HG02610 (cell line): ENCODE results near the gene CCK.

ENCODE experiments used
- ATAC-seq: cut with Tn5 transposase; IDR thresholded peaks from one replicate; pipeline ENCODE4 v1.9.1; 2021; ENCODE audit warnings: mild to moderate bottlenecking, moderate library complexity; ENCODE audit not compliant: unreplicated experiment

The CCK gene

GRCh38 chr3:42226470-42227425, 39.2 kb downstream of the CCK start:
- no peak for ATAC-seq

- ATAC-seq = no peak
Observed at GRCh38 chr3:42225486-42226363, 40.3 kb downstream of the CCK start.

DNA sequence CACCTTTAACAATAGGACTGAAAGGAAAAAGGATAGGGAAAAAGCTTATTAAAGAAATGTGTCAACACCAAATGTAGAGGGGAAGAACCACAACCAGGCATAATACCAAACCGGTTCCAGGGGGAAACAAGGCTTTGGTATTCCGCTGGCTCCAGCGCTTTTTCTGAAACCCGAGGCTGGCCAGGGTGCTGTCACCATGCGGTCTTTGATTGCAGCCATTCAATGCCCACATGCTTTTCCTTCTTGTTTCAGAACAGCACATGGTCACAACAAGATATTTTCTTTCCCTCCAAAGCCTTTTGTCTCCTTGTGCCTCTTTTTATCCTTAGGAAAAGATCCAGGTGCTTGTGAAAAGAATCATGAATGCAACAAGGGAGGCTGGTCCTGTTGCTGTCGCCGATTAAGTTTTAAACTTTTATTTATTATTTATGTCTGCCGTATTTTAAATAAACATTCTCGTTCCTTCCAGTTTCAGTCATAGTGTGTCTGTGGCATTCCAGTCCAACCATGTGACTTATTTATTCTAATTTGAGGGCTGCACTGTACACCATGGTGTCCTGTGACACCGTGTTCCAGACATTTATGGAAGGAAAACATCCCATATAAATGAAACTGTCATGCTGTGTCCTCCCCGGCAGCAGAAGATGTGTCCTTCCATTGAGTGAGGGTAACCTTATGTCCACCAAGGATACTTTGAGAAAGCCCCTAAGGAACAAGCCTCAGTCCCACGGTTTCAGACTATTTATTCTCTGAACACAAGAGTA, 41.1 kb downstream of the CCK start:
- no peak for ATAC-seq

DNA sequence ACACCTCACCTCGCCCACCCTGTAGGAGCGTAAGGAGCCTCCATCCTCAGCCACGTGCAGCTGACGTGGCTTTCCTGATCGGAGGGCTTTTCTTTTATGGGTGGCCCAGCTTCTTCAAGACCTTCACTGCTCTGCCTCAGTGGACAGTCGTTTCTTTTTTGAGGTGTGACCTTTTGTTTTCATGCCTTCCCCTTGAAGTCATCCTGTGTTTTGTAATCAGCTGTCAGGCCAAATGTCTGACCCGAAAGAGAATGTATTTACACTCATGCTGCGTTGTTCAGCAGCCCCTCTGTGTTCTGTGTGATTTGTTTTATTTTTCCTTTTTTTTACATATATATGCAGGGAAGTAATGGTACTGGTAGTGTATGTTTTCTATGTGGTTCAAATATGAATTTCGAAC, 41.8 kb downstream of the CCK start:
- ATAC-seq = no peak

DNA sequence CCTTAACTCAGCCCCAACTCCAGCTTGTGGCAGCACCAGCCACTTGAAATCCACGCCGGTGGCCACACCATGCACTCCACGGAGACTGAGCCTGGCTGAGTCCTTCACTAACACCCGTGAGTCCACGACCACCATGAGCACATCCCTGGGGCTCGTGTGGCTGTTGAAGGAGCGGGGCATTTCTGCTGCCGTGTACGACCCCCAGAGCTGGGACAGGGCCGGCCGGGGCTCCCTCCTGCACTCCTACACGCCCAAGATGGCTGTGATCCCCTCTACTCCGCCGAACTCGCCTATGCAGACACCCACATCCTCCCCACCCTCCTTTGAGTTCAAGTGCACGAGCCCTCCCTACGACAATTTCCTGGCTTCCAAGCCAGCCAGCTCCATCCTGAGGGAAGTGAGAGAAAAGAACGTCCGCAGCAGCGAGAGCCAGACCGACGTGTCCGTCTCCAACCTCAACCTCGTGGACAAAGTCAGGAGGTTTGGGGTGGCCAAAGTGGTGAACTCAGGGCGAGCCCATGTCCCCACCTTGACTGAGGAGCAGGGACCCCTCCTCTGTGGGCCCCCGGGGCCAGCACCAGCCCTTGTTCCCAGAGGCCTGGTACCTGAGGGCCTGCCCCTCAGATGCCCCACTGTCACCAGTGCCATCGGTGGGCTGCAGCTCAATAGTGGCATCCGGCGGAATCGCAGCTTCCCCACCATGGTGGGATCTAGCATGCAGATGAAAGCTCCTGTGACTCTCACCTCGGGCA, 42.9 kb downstream of the CCK start:
- no peak for ATAC-seq

DNA sequence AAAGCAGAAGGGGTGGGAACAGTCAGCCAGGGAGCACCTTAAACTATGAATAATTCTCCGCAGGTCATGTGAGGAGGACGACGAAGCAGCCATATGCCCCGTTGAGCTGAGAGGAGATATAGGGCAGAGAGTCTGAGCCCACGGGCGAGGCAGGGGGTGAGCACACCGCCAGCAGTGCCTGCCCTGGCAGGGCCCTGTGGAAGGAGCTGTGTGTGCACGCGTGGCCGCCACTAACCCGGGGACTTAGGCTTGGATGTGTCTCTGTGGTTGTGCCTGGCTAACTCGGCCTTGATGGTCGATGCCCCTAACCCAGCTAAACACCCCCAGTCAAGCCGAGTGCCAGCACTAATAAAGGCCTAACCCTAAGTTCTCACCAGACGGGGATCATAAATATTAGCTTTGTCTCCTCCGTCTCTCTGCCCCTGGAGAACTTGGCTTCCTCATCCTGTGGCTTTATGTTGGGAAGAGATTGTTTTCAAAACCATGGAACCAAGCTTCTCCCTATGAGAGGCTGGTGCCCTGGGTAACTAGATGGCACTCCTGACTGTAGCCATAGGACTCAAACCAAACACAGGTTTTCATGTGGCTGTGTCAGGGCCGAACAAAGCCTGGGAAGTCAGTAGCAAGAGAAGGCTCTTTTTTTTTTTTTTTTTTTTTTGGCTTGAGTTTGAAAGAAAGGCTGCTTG, 45.4 kb downstream of the CCK start:
- no peak for ATAC-seq

GRCh38 chr3:42216931-42217333, 49.1 kb downstream of the CCK start:
- no peak for ATAC-seq

- ATAC-seq = peak; percentile 79
Observed at GRCh38 chr3:42216302-42216701, 49.7 kb downstream of the CCK start.

GRCh38 chr3:42214565-42215283, 51.3 kb downstream of the CCK start:
- peak; percentile 43 for ATAC-seq

DNA sequence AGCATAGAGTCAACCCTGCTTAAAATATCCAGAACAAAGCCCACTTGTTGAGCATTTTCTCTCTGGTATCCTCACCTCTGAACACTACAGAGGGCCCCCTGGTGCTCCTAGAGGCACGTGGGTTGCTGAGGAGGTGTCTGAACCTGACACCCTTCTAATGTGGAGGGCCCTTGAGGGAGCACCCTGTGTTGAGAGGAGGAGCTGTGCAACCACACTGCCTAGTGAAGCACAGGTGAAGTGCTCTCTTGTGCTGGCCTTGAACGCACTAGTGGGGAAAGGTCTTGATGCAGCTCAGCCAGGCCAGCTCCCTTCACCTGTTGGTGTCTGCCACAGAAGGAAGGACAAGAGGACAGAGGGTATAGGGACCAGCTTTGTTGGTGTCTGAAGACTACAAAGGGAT, 51.9 kb downstream of the CCK start:
- ATAC-seq = peak; percentile 18

- no peak for ATAC-seq
Observed at GRCh38 chr3:42213417-42213816, 52.6 kb downstream of the CCK start.

- no peak for ATAC-seq
Observed at GRCh38 chr3:42210726-42211125, 55.3 kb downstream of the CCK start.

DNA sequence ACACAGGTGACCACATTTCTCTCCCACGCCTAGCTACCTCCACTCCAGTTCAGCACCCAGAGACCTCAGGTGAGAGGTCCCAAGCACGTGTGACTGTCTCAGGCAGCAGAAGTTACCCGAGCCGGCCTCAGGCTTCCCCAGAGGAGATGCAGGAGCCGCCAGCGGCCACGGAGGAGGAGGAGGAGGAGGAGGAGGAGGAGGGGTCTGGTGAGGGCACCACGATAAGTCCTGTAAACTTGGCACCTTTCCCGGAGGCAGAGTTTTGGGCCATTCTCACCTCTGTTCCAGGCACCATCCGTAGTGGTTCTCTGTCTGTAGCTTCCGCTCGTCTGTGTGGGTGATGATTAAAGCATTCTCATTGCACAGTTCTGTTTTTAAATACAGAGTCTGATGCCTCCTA, 56.1 kb downstream of the CCK start:
- no peak for ATAC-seq
